ENCODE results near the gene BACE2. TPM values are rescaled to one million over a fixed set of nuclear protein-coding genes. Genes with fewer than 3 reads are reported as not detected.

The BACE2 gene
- total and polyA plus RNA-seq, 12 donors, result 4.5 to 36.5 (median 15.1) TPM

DNA sequence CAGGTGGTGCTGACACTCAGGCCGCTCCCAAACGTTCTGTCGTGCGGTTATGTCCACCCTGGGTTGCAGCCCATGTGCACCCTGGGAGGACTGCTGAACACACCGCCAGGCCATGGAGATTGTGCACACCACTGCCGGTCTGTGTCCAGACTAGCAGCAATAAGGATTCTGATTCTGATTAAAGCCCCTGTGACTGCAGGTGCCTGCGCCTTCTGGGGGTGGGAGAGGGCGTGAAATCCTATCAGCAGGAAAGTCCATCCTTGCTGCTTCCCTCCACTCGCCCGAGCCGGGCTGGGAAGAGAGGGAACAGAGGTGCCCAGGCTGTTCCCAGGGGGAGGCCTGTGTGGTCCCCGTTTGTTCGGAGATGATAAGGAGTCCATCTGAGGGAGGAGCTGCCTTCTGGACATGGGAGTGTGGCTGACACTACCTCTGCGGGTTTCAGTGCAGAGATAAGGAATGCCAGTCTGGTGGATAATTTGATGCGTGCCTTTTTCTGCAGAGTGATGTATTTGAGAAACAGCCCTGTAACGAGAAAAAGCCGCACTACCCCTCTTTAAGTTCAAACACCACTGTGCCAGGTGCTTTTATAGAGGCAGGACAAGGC lies 41.2 kb downstream of the BACE2 start:
- H3K4me3 ChIP-seq, result no peak overlapping the region
- 88 to 91% methylated on average over 17 of the region's 17 CpGs for WGBS, 2 donors
- H3K9me3 ChIP-seq, result no peaks in the 10 kb centered on the region
- ATAC-seq, result no peak
- no peaks in the 10 kb centered on the region for H3K27me3 ChIP-seq
- TF ChIP-seq, protein P1, sequence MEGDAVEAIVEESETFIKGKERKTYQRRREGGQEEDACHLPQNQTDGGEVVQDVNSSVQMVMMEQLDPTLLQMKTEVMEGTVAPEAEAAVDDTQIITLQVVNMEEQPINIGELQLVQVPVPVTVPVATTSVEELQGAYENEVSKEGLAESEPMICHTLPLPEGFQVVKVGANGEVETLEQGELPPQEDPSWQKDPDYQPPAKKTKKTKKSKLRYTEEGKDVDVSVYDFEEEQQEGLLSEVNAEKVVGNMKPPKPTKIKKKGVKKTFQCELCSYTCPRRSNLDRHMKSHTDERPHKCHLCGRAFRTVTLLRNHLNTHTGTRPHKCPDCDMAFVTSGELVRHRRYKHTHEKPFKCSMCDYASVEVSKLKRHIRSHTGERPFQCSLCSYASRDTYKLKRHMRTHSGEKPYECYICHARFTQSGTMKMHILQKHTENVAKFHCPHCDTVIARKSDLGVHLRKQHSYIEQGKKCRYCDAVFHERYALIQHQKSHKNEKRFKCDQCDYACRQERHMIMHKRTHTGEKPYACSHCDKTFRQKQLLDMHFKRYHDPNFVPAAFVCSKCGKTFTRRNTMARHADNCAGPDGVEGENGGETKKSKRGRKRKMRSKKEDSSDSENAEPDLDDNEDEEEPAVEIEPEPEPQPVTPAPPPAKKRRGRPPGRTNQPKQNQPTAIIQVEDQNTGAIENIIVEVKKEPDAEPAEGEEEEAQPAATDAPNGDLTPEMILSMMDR (IDR thresholded peaks at IDR 0.05), result no peak
- peaks cover 0 to 31% (median 15%) of the 10 kb centered on the region in 9 donors for H3K4me1 ChIP-seq
- H3K27ac ChIP-seq, result no peak overlapping the region
- no peak for DNase-seq
- H3K36me3 ChIP-seq, result peaks cover 0 to 9% (median 0%) of the 10 kb centered on the region in 9 donors
- intact Hi-C loops (cut with DNase I), result no loop called here

DNA sequence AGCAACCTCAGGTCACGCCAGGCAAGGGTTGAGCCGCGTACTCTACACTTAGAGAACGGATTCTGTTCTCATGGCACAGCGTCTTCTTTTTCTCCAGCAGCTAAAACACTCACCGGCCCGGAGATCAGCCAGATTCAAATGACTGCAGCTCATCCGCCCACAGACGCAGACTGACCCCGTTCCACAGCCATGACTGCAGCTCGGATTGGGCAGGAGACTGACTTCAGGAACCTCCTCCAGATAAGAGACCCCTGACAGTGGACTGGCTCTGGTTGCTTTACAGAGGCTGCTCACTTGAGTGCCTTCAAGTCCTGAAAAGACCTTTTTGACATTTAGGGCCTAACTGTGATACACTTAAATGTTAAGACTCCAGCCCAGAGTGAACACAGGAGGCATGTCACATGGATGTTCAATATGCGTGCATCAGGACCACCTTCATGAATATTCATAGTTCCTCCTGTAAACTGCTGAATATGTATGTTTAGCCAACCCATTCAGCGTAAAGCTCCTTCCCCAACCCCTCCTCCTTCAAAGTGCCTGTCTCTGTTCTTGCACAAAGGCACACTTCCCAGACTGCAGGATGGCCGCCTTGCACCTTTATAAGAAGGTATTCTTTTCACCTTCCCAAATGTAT lies 42.6 kb downstream of the BACE2 start:
- Histone ChIP-seq H3K9me3 (no peaks in the 10 kb centered on the region), H3K36me3 (peaks cover 0 to 9% (median 0%) of the 10 kb centered on the region in 9 donors), H3K4me1 (peaks cover 0 to 35% (median 15%) of the 10 kb centered on the region in 9 donors), H3K27me3 (no peaks in the 10 kb centered on the region), H3K4me3 (no peak overlapping the region), H3K27ac (no peak overlapping the region)
- intact Hi-C loops (cut with DNase I), result no loop called here
- WGBS, 2 donors, result 78 to 85% methylated on average over 14 of the region's 14 CpGs
- no peak for ATAC-seq
- DNase-seq, result no peak
- TF ChIP-seq, protein P1 (IDR thresholded peaks at IDR 0.05), result no peak

DNA sequence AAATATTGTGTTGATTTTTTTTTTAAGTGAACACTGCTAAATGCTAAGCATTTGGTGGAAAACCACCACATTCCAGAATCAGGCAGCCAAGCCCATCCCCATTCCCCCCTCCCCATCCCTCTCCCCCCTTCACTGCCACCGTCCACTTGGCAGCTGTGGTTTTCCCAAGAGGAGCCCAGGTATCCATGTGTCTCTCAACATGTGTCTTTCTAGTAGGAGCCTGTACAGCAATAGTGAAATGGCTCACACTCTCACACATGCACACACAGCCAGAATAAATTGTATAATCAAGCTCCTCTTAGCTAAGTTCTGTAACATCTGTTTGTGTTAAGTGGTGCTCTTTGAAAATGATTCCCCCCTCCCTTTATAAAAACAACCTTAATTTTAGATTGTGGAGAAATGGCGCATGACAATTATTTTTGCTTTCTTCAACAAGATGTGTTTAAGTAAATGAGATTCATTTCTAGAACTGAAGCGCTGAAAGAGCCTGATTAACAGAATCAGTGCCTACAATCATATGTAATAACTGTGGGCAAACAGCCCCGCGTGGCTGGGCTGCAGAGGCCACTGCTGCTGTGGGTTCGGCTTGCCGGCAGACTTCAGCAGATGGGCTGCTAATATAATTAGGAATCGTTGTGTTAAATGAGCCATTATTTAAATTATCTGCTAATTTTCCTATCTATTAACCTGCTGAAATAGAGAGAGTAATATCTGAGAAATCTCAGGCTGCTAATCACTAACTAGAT lies 43.3 kb downstream of the BACE2 start:
- TF ChIP-seq, protein P1 (IDR thresholded peaks at IDR 0.05), result no peak
- Histone ChIP-seq H3K9me3 (no peaks in the 10 kb centered on the region), H3K27me3 (no peaks in the 10 kb centered on the region), H3K4me1 (peaks cover 0 to 39% (median 15%) of the 10 kb centered on the region in 9 donors), H3K36me3 (peaks cover 0 to 9% (median 0%) of the 10 kb centered on the region in 9 donors), H3K4me3 (no peak overlapping the region), H3K27ac (no peak overlapping the region)
- ATAC-seq (no peak), DNase-seq (no peak)
- intact Hi-C loops (cut with DNase I), result no loop called here
- 91 to 93% methylated on average over 8 of the region's 8 CpGs for WGBS, 2 donors

DNA sequence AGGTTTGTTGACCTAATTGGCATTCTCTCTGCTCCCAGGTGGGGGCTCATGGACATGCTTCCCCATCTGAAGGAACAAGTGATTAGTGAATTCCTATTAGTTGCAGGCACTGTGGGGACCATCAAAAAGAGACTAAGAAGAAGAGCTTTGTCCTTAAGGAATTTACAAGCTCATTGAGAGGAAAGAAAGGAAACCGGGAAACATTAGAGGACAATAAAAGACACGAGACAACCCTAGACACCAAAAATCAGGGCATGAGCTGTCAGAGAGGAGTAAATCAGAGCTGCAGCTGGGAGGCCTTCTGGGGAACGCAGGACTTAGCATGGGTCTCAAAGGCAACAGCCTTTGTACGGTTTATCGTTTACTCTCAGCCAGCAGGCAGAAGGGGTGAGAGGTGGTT lies 45.1 kb downstream of the BACE2 start:
- H3K27me3 ChIP-seq, result no peaks in the 10 kb centered on the region
- H3K9me3 ChIP-seq, result no peaks in the 10 kb centered on the region
- peaks cover 0 to 33% (median 6%) of the 10 kb centered on the region in 9 donors for H3K4me1 ChIP-seq
- ATAC-seq (no peak), DNase-seq (no peak)
- TF ChIP-seq, protein P1 (IDR thresholded peaks at IDR 0.05), result no peak
- H3K27ac ChIP-seq, result no peak overlapping the region
- no peak overlapping the region for H3K4me3 ChIP-seq
- WGBS, 2 donors, result 86 to 95% methylated on average over 5 of the region's 5 CpGs
- intact Hi-C loops (cut with DNase I), result no loop called here
- H3K36me3 ChIP-seq, result peaks cover 0 to 9% (median 0%) of the 10 kb centered on the region in 9 donors

All from heart right ventricle (tissue), 16 donors.